DMS 273 (cell line): ENCODE measurements around the gene CCDC106.
A peak's percentile ranks its signal among the peaks of the same experiment; 100 is the strongest.

Experiments used
- DNase-seq: peaks from one replicate; lab custom pipeline; 2025; ENCODE audit not compliant: unreplicated experiment; lab: John Stamatoyannopoulos, UW

CCDC106 gene

DNA sequence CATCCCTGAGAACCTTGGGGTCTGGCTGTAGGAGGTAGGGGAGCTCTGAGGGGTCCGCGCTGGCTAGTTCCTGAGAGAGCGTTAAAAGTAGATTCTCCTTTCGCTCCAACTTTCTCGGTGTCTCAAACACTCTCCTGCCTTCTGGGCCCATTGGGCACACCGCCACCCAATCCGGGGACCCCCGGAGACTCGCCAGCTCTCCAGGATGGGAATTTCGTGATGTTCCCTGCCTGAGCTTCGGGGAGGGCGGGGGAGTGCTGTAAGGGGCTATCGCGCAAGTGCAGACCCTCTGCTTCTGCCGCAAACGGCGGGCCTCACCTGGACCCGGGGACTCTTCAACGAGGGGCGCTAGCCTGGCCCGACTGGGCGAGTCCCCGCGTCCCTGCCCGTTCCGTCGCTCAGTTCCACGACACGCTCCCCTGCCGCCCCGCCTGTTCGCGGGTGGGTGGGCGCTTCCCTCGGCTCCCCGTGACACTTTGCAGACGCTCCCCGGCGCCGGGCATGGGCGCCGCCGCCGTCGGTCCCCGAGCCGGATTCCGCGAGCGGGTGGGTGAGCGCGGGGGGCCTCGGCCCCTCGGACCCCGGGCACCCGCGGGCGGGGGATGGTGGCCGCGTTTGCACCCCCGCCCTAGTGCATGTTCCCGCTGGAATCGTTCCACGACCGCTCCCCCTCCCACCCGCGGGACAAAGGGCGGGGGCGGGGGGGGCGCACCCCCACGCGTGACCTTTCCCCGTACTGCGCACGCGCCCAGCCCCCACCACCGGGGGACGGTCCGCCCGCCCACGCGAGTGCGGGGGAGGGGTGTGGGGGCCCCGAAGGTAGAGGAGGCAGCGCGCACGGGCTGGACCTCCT lies at the start of gene CCDC106:
CCDC106 (plus strand) TSS at position 481 of the 853 bp plus-strand sequence. CDS start 835 bp downstream, outside the sequence.
- peak; percentile 94 for DNase-seq

DNA sequence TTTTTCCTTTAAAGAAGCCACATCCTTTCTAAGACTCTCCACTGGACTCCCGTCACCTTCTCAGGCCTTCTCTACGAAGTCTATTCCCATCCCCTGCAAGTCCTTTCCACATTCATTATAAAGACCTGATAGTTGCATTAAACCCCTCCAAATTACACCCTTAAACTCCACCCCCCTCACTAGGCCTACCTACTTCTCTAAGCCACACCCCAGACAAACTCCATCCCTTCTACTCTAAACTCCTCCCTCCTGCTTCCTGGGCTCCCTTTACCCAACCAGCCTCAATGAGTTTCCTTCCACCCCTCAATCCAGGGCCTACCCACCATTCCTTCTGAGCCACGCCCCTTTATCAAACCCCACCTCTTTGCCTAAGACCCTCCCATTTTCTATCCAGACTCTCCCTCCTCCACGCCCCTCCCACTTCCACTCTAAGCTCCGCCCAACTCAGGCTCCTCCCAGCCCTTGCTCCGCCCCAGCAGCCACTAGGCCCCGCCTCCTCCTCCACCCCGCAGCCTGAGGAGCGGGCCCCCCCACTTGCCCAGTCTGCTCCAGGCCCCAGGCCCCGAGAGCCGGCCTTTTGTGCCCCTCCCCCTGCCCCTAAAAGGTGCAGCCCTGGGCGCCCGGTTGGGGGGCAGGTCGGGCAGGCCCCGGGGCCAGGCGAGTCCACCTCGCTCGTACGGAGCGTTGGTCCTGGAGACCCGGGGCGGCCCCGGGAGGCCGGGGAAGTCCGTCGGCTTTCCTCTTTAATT lies 49.1 kb upstream of the CCDC106 start:
- peak; percentile 93 for DNase-seq

DNA sequence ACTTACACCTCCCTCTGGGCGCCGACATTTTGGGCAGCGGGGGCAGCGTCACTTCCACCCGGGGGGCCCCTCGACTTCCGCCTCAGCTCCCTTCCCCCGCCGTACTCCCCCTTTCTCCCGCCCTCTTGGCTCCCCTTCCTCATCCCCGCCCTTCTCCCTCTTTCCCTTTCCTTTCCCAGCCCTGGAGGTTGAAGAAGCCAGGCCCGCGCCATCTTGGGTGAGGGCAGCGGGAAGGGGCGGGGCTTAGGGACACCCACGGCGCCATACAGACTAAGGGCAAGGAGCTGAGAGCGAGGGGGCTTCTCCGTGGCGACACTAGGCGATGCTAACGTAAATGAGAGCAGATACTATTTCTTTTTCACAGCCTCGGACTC lies 48.6 kb upstream of the CCDC106 start, which contains the start of gene FIZ1:
FIZ1 (minus strand) TSS at position 50 of the 374 bp plus-strand sequence. CDS start 1,652 bp downstream, outside the sequence.
- peak; percentile 99 for DNase-seq

DNA sequence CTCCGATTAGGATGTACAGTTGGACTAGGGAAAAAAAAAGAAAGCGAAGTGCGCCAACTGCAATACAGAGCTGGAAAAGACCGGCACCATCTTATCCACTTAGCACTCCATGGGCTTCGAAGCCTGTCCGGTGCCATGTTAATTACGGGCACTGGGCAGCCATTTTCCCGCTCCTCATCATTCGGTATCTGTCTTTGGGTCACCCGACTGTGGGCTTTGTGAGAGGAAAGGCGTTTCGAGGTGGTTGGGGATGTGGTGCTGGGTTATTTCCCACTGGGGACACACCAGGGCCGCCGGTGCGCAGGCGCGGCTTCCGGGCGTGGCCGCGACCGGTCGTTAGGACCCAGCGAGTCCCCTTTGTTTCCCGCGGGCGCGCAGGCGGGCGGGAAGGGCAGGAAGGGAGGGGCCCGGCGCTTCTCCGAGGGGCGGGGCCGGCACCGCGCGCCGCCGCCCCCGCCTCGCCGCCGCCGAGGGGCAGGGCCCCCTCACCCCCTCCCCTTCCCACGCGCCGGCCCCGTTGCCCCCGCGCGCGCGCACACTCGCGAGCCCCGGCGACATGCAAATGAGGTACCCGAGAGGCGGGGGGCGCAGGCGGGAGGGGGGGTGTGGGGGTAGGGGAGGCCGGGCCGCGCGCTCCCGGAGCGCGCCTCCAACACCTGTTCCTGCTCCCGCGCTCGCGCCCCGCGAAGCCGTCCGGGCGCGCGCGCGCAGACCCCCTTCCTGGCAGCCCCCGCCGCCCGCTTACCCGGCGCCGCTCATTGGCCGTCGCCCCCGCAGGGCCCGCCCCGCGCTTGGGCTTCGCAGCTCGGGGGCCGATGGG lies 48.0 kb upstream of the CCDC106 start, which contains the start of gene ZNF524:
ZNF524 (plus strand) TSS at position 447 of the 820 bp plus-strand sequence. CDS start 1,825 bp downstream, outside the sequence.
- peak; percentile 97 for DNase-seq

DNA sequence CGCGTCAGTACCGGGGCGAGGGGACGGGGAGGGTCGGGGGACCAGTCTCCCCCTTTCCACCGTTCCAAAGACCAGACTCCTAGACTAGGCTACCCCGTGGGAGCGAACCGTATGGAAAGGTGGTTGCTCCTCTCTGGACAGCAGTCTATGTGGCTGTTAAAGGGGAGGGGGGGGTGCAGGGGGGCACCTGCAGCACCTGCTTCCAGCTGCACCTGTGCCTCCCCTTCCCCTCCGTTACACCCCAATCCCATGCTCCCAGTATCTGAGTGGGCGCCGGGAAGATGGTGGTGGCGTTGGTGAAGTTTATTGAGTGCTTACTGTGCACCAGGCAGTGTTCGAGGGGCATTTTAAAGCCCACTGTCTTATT lies 47.4 kb upstream of the CCDC106 start:
- no peak for DNase-seq

DNA sequence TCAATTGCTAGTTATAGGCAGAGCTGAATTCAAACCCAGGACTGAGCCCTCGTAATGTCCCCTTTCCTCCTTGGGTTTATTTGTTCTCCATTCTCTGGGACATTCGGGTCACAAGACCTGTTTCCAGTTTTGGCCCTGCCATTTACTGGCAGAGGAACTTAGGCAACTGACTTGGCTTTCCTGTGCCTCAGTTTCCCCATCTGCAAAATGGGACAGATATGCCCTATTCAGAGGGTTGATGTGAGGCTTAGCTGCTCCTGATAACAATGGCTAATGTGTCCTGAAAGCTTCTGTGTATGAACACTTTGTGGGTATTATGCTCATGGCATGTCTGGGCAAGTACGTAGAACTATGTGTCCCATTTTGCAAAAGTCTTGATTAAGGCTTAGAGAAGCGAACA lies 46.9 kb upstream of the CCDC106 start:
- DNase-seq = no peak

DNA sequence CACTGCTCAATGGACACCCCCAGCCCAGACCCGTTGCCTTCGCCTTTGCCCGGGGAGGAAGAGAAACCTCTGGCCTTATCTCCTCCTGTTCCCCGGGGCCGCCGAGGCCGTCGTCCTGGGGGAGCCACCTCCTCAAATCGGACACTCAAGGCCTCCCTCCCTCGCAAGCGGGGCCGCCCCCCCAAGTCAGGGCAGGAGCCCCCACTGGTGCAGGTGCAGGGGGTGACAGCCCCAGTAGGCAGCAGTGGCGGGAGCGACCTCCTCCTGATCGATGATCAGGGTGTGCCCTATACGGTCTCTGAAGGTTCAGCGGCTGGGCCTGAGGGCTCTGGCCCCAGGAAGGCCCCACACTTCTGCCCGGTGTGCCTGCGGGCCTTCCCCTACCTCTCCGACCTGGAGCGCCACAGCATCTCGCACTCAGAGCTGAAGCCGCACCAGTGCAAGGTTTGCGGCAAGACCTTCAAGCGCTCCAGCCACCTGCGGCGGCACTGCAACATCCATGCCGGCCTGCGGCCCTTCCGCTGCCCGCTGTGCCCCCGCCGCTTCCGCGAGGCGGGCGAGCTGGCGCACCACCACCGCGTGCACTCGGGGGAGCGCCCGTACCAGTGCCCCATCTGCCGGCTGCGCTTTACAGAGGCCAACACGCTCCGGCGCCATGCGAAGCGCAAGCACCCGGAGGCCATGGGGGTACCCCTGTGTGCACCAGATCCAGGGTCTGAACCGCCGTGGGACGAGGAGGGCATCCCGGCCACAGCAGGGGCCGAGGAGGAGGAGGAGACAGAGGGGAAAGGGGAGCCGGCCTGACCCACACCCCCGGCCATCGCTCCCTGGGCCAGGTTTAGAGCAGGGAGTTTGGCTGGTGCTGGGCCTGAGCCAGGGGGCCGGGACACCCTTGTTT lies 45.7 kb upstream of the CCDC106 start:
- DNase-seq = no peak

DNA sequence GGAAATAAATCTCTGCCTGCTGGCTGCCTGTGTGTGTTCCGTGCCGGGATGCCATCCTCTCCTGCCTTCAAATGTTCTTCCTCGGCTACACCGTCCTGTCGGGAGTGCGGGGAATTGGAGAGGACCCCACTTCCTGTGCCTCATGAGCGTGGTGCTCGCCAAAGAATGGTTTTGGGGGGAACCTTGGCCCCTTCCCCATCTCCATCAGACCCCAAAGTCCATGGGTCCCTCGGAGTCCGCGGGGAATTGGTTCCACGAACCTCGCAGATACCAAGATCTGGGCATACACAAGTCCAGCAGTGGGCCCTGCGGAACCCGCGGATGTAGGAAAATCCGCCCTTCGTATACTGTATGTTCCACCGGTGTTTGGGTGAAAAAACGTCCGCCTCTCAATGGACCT lies 44.9 kb upstream of the CCDC106 start:
- no peak for DNase-seq

DNA sequence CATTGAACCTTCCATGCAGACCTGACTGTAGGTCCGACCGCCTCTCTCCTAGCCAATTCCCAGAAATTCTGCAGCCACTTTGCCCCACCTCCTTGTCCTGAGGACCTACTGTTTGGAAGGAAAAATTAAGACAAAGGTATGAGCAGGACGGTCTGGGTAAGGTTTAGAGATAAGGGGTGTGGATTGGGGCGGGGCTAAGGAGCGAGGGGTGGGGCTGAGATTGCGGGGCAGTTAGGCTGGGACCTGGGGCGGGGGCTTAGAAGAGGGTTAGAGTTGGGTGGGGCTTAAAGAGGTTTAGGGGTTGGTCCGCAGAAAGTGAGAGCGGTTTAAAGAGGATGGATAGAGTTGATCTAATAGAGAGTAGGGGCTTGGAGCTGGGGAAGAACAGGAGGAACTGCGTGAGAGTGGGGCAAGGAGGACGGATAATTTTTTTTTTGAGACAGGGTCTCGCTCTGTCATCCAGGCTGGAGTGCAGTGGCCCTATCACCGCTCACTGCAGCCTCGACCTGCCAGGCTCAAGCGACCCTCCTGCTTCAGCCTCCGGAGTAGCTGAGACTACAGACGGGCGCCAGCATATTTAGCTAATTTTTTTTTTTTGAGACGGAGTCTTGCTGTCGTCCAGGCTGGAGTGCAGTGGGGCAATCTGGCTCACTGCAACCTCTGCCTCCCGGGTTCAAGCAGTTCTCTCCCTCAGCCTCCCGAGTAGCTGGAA lies 44.3 kb upstream of the CCDC106 start:
- DNase-seq = no peak

DNA sequence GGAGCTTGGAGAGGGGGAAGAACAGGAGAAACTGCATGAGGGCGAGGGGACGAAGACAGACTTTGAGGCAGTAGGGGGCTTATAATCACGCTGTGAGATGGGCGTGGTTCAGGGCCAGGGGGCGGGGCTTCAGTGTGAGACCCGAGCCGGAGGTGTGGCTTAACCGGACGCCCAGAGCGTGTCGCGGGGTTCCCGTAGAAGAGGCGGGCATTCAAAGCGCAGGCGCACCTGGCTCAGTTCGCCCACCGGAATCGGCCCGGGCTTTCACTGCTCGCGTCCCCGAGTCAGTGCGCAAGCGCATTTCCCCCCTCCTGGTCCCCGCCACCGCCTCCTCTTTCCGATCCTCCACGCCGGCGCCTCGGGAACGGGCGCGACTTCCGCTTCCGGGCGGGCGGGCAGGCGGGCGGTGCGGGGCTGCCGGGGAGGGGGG lies 42.8 kb upstream of the CCDC106 start:
- peak; percentile 99 for DNase-seq

DNA sequence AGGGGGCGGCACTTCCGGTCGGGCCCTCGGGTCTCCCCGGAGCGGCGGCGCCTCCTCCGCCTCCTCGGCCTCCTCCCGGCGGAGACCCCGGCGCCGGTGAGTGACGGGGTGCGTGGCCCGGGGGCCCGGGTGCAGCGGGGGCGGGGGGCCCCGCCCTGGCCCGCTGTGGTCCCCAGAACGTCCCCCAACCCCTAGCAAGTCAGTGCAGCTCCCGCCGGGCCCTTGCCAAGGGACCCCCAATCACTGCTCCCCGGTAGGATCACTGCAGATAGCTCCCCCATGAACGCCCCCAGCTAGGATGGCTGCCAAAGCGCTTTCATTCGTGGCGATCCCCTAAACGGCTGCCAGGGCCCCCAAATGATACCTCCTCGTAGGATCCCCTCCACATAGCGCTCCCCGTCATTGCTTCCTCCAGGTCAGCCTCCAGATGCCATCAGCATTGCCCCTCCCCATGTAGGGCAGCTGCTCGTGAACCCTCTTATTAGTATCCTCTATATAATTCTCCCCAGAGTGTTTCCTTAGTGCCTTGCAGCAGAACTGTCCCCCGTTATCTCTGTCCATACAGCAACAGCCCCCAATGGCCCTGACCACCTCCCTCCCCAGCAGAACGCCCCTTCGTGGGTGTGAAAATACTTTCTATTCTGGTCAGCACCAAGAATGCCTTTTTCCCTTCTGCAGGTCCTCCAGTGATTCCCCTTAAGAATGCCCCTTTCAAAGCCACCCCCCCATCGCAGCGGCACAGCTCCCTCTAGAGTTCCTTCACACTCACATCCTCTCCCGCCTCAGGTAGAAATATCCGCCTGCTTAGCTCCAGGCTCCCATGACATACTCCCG lies 42.2 kb upstream of the CCDC106 start, which contains the start of gene ZNF865:
ZNF865 (plus strand) TSS at position 11 of the 834 bp plus-strand sequence. CDS start 7,972 bp downstream, outside the sequence.
- peak; percentile 89 for DNase-seq

DNA sequence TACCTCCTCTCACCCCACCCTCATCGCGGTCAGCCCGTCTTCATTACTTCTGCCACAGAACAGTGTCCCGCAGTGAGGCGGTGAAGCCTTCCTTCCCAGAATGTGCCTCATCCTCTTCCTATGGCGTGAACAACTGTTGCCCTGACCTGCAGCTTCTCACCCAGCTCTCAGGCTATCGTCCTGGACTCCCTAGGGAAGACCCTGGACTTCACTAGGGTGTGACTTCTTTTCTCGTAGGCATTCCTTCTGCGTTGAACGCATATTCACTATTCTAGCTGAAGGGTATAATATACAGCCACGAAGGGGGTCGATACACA lies 41.6 kb upstream of the CCDC106 start:
- no peak for DNase-seq

DNA sequence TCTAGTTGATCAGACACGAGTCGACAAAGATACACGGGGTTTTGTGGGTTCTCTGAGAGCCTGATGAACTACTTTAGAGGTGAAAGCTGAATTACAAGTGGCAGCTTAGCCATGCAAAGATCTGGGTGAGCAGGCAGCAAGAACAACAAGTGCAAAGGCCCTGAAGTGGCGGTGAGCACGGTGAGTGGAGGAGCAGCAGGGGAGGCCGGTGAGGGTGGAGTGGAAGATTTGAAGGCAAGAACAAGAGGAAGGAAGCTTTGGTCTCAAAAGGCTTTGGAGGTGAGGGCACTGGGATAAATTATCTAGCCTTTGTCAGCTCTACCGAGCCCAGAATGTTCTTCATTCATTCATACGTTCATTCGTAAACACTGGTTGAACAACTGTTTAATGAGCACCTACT lies 41.2 kb upstream of the CCDC106 start:
- no peak for DNase-seq

DNA sequence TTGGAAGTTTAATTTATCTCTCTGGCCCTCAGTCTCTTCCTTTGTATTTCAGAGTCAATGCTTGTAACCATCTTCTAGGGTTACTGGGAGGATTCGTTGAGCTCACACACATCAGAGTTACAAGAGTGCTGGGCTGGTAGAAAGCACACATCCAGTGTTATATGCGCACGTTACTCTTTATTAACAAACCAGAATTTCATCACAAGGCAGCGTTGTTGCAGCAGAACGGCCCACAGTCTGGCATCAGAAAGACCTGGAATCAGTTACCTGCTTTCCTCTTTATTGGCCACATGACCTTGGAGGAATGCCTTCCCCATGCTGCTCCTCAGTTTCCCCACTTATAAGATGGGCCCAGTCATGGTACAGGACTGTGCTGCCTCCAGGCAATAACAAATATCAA lies 38.7 kb upstream of the CCDC106 start:
- DNase-seq = no peak

DNA sequence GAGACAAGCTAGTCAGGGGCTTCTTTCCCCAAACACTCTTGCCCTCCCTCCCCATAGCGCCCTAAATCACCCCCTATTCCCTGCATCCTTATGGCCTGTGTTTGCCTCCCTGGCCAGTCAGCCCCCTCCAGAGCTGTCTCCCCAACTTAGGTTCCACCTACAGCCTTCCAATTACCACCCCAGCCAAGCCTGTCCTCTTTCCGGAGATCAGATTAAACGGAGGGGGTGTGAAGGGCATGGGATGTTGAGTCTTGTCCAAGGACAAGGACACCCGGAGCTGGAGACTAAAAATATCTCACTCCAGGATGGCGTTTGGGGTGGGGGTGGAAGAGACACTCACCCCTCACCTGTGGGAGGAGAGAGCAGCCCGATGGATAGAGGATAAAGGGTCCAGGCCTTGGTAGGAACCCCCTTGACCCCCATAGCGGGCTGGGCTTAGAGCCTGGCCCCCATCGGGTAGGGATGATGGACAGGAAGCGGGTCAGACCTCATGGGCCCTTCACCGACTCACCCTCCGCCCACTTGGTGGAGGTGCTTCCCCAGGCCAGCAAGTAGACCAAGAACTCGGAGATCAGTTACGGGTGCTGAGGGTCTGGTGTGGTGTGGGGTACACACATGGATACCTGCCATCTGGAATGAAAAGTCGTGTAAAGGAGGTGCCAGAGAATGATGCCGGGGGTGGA lies 36.6 kb upstream of the CCDC106 start:
- no peak for DNase-seq

DNA sequence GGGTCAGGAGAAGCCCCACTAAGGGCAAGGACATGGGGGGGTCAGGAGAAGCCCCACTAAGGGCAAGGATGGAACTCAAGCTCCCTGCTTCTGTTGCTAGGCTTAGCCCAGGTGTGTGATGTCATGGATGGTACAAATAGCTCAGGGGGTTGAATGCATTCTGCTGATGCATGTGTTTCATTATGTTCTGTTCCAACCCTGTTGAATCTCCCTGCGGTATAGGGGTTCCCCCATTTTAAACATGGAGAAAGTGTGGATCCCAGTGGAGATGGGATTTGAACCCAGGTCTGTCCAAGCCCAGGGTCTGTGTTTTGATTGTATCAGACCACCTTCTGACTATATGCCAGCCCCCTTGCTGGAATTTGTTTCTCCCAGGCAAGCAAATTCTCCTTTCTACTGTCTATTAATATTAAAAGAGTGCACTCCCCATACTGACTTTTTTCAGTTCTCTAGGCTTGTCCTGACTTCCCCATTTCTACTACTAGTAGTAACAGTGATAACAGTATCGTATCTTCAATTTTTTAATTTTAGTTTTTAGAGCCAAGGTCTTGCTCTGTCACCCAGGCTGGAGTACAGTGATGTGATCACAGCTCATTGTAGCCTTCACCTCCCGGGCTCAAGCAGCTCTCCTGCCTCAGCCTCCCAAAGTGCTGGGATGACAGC lies 35.9 kb upstream of the CCDC106 start:
- DNase-seq = no peak

DNA sequence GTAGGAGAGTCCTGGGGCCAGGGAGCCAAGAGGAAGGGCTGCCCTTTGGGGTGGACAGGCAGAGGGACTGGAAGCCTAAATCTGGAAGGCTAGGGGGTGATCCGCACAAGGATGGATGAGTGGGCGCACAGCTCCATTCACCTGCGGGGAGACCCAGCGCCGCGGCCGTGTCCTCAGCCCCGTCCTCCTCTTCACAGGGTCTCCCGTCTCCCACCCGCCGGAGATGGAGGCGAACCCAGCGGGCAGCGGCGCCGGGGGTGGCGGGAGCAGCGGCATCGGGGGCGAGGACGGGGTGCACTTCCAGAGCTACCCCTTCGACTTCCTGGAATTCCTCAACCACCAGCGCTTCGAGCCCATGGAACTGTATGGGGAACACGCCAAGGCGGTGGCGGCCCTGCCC lies 34.6 kb upstream of the CCDC106 start:
- no peak for DNase-seq
